GM21390 (cell line): ENCODE results near the gene GRAMD1B.
A peak's percentile ranks its signal among the peaks of the same experiment; 100 is the strongest.

ENCODE experiments used
- ATAC-seq: cut with Tn5 transposase; IDR thresholded peaks from one replicate; pipeline ENCODE4 v1.9.1; 2021; ENCODE audit not compliant: unreplicated experiment

GRAMD1B gene

GRCh38 chr11:123624974-123625373, 194.9 kb downstream of the GRAMD1B start:
- ATAC-seq = no peak

DNA sequence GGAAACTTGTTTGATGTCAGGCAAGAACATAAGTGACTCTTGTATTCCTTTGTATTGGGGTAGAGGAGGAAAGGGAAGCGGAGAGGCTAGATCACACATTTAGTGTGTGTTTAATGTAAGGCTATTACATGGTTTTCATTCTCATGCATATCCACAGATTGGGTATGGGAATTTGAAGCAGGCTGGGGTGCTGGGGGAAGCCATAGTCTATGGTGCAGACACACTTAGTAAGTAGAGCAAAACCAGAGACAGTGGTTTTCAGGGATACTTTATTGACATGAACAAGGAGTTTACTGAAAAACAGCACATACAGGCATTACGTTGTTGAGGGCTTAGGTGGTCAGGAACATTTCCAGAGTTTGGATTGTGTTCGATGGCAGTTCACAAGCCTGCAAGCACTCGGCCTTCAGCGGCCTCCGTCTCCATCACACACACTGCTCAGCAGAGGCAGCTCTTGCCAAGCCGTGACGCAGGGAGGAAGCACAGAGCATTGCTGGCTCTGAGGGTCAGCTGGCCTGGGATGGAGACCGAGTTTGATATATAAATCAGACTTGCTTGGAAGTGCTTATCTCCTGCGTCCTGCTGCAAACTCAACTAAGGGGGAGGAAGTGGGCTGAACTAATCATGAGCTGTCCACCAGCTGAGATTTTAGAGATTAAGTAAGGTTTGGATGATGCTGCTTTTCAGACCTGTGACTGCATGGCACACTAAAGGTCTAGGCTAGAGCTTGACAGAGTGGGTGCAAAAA, 199.0 kb downstream of the GRAMD1B start:
- ATAC-seq = no peak

GRCh38 chr11:123630126-123630608, 200.1 kb downstream of the GRAMD1B start:
- ATAC-seq = no peak

GRCh38 chr11:123640029-123640428, 210.0 kb downstream of the GRAMD1B start:
- no peak for ATAC-seq

DNA sequence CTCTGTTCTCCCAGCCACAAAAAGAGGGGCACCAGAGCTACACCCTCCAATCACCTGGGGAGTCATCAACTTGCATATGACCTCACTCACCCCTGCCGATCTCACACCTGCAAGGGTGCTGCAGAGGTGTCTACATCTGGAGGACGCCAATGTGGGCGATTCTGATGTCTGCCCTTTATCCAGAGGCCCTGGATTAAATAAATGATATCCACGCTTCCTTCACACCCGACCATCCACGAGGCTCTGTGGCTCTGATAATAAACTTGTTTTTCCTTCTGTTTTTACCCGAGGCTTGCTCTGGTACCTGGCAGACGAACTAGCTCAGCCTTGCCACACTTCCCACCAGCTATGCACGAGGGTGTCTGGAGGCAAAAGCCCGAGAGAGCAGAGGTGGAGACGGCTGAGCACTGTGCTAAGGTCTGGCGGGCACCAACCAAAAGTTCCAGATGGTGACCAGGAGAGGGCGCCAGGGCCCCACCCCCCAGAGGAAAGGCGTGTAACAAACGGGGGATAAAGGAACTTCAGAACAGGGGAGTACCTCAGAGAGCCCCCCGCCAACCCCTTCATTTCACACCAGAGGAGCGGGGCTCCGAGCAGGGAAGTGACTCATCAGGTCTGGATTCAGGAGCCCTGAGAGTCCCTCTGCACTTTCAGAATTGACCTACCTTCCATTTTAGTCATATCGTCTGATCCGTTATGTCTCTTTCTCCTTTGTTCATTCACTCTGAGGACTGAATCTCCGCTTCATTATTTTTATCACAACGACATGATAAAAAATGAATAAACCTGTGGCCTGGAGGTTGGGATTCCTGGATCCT, 210.8 kb downstream of the GRAMD1B start:
- ATAC-seq = peak; percentile 88

GRCh38 chr11:123641495-123641840, 211.4 kb downstream of the GRAMD1B start:
- ATAC-seq = no peak

DNA sequence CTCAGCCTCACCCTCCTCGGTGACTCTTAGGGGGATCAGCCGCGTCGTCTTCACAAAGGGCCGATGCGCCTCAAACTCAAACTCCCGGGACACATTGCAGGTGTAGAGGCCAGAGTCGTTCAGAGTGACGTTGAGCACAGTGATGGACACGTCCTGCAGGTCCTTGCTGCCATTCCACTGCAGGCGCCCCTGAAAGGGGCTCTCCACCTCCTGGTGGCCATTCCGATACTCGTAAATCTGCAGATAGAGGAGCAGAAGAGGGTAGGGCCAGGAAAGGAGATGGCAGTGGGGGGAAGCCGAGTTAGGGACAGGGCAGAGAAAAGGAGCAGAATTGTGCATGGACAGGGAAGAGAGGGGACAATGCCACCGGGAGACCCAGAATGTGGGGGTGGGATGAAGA, 212.4 kb downstream of the GRAMD1B start:
- no peak for ATAC-seq

- no peak for ATAC-seq
These were observed 215.4 kb downstream of the GRAMD1B start for GRCh38 chr11:123645286-123645975.

DNA sequence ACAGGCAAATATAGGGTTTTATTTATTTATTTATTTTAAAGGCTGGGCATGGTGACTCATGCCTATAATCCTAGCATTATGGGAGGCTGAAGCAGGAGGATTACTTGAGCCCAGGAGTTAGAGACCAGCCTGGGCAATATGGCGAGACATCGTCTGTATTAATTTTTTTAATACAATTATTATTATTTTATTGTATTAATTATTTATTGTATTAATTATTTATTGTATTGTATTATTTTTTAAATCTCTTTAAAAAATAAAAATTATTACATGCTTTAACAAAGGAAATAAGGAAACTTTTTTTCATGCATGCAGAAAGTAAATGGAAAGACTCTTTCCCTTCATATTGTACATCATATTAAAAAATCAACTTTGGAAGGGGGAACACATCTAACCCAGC, 220.8 kb downstream of the GRAMD1B start:
- ATAC-seq = no peak

DNA sequence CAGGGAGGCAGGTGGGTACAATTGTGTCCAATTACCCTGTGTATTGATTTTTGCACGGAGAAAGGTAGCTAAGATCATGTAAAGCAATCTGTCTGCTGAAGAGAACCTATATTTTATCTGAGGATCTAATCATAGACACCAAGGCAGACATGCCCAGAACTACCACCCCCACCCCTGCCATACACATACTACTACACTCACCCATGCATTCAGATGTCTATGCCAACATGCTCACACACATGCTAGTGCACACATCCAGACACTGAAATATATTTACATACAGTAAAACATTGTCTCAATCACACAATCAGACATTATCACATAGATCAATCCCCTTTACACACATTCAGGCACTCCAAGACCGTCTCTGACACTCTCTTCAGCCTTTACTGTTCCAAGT, 222.5 kb downstream of the GRAMD1B start:
- no peak for ATAC-seq

DNA sequence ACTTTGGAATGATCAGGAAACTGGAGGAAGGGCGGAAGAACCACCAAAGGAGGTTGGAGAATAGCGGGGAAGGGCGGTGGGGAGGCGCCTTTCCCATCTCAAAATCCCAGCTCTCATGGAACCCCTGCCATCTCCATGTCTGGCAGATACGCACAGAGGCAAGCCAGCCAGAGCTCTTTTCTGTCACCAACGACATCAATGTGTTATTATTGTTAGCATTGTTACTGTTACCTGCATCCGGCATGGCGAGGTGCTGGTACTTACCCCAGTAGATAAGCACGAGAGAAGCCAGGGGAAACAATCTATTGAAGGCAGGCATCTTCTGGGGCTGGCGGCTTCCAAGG, 223.4 kb downstream of the GRAMD1B start:
- ATAC-seq = no peak

DNA sequence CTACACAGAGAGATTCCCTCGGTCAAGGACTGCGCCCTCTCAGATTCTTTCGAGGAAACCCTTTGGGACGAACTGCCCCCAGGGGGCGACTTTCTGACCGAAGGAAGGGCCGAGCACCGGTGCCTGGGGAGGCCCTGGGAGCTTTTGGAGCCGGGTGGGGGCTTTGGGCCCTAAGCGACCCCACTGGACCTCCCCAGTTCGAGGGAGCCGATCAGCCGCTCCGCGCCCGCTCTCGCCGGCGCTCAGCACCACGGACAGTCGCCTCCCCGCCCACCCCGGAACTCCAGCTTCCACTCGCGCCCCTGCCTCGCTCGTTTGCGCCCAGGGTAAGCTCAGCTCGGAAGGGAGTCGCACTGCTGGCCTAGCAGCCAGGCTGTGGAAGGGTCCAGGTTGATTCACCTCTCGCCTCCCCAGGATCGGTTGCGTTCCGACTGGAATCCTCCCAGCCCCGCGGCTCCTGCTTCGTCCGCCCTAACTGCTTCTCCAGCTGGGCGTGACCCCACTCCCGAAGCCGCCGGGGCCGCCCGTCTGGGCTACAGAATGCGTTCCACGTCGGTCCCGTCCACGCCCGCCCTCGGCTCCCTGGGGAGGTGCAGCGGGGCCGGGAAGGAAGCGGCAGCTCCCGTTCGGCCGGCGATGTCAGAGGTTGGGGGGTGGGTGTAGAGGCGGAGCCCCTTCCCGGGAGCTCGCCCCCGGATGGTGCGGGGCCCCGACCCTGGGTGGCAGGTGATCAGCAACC, 223.9 kb downstream of the GRAMD1B start:
- peak; percentile 44 for ATAC-seq

DNA sequence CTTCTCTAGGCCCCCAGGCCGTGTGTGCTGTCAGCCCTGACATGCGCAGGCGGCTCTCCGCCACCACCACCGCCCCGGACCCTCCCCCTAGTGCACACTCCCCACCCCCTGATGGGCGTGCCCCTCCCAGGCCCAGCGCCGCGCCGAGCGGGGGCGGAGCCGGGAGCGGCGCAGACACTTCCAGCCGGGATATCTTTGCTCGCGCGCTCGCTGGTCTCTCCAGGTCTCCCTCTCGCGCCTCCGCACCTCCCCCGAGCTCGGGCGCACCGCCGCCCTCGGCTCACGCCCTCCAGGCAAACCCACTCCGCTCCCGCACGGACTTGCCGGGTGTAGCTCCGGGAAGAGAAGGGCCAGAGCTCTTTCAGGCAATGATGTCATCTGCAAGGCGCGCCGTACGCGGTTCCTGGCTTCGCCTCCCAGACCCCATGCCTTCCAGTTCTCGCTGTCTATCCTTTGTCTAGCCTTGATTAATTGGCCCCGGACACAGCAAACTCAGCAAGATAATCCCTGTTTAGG, 224.6 kb downstream of the GRAMD1B start, which contains the start of gene SCN3B:
Gene SCN3B, minus strand, starts transcription at position 59 of the 516 bp plus-strand sequence. CDS start 823 bp downstream, outside the sequence.
- ATAC-seq = peak; percentile 64

DNA sequence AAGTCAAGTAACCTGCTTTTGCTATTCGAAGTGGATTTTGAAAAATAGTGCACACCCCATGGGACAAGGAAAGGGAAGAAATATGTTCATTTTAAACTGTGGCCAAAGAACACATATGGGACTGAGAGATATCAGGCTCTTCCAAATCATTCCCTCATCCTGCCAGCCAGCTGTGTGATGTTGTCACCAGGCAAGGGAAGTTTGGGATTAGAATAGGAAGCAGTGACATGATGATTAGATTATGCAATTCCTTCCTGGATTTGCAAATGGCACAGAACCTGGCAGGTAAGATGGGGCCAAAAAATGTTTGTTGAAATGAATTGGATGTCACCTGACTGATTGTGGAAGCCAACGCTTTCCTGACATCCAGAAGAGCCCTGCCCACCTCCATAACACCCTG, 229.2 kb downstream of the GRAMD1B start:
- no peak for ATAC-seq

GRCh38 chr11:123659965-123660364, 229.9 kb downstream of the GRAMD1B start:
- peak; percentile 93 for ATAC-seq

GRCh38 chr11:123665306-123665705, 235.2 kb downstream of the GRAMD1B start:
- ATAC-seq = no peak

DNA sequence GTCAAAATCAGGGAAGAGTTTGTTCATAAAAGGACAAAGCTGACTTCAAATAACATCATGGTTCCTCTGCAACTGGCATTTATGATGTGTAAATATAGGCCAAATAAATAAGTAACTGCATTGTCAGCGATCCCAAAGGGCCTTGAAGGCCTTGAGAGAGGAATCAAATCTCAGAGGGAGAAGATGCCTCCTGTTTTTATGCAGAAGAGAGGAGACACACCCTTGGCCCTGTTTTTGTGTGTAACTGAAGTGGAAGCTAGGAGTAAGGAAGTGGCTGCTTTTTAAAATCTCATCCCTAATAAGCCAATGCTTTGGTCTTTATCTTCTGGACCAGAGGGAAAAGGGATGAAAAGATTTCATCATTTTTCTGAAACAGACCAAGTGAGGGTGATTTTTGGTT, 240.0 kb downstream of the GRAMD1B start:
- no peak for ATAC-seq

GRCh38 chr11:123671534-123671933, 241.5 kb downstream of the GRAMD1B start:
- no peak for ATAC-seq

GRCh38 chr11:123672568-123672967, 242.5 kb downstream of the GRAMD1B start:
- no peak for ATAC-seq

GRCh38 chr11:123674297-123674696, 244.2 kb downstream of the GRAMD1B start:
- no peak for ATAC-seq
